Ishikawa (cell line): Measurements from ENCODE around the gene MZB1.

Experiments
- MAX ChIP-seq: IDR thresholded peaks from 2 replicates; pipeline ENCODE4 v1.6.1; 2012
- TCF12 ChIP-seq: IDR thresholded peaks from 2 replicates; pipeline ENCODE4 v1.6.1; 2012; ENCODE audit warnings: low read depth

DNA sequence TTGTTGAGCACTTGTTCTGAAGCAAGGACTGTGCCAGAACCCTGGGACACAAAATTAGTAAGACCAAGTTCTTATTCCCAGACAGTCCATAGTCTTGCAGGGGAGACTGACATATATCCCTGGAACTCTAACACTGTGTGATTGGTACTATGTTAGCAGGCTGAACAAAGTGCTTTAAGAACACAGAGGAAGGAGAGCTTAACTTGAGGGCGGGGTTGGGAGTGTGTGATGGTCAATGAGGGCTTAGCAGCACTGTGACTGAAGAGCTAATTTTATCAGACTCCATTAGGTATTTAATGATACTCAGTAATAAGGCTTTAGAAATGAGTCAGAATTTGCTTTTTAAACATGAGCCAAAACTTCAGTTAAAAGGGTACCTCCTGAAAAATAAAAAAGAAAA lies 29.1 kb upstream of the MZB1 start:
- TF ChIP-seq MAX = no peak
- TF ChIP-seq TCF12 = no peak
